GM18505 (cell line): Measurements from ENCODE around the gene NAPA.

ENCODE experiments used
- ATAC-seq: cut with Tn5 transposase; IDR thresholded peaks from one replicate; pipeline ENCODE4 v1.9.1; 2021; ENCODE audit not compliant: unreplicated experiment
- POLR2A ChIP-seq: IDR thresholded peaks from 4 replicates; pipeline ENCODE4 v1.6.1; 2011; ENCODE audit warnings: borderline replicate concordance; ENCODE audit not compliant: insufficient read depth, insufficient read length; ENCODE audit errors: extremely low read depth

NAPA gene

GRCh38 chr19:47512948-47513319, 1.9 kb downstream of the NAPA start:
- no peak for ATAC-seq
- TF ChIP-seq POLR2A: no peak

- no peak for TF ChIP-seq POLR2A
- ATAC-seq: no peak
Measured at GRCh38 chr19:47512183-47512947, 2.5 kb downstream of the NAPA start.

DNA sequence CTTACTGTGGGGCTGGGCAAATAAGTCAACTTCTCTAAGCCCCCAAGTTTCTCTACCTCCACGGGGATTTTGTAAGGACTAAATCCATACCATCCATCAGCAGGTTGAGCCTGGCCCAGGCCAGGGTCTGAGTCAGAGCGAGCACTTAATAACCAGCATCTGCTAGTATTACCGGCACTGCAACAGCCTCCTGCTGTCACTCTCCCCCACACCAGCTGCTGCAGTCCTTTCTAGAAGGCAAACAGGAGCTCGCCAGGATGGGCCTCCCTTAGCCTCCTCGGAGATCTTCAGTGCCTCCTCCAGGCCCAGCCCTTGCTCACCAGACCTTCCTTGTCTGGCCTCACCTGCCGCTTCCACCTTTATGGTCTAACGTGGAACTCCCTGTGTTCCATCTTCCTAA, 3.2 kb downstream of the NAPA start:
- no peak for ATAC-seq
- TF ChIP-seq POLR2A: no peak

- no peak for TF ChIP-seq POLR2A
- no peak for ATAC-seq
Measured at GRCh38 chr19:47511128-47511517, 3.7 kb downstream of the NAPA start.

DNA sequence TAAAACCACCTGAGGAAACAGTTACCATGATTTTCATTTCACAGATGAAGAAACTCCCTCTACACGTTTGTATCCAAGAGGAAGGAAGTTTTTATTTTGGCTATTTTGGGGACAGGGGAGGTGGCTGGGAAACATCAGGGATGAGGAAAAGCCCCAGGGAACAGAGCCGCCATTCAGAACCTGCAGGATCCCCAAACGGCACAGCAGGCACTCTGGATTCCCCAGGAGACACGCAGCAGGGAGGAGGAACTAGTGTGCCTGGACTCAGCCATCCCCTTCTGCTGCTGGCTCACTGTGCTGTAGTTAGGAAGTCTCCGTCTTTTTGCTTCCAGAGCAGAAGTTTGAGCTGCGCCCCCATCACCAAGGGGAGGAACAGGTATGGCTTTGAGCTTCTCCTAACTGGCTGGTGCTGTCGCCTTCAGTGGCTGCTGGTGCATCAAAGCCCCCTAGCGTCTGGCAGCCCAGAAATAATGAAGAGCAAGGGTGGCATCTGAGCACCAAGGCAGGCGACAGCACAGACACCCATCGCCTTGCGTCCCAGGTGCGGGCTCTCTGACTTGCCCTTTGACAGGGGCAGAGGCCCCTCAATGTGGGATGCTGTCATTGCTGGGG, 4.2 kb downstream of the NAPA start:
- TF ChIP-seq POLR2A: no peak
- ATAC-seq: no peak

DNA sequence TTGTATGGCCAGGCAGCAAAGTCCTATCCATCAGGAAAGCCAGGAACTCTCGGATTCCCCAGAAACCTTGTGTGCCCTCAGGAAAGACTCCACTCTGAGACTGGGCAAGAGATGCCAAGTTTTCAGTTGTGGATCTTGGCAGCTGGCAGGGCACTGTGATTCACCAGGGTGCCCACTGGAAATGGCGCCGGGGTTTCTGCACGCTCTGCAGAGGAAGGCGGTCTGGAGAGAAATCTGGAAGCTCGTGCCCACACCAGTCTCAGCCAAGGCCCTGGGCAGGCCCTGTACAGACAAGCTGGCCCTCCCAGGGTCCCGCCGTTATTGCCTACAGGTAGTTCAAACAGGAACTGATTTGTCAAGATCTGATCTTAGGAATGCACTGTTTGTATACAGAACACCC, 4.9 kb downstream of the NAPA start:
- no peak for TF ChIP-seq POLR2A
- no peak for ATAC-seq

DNA sequence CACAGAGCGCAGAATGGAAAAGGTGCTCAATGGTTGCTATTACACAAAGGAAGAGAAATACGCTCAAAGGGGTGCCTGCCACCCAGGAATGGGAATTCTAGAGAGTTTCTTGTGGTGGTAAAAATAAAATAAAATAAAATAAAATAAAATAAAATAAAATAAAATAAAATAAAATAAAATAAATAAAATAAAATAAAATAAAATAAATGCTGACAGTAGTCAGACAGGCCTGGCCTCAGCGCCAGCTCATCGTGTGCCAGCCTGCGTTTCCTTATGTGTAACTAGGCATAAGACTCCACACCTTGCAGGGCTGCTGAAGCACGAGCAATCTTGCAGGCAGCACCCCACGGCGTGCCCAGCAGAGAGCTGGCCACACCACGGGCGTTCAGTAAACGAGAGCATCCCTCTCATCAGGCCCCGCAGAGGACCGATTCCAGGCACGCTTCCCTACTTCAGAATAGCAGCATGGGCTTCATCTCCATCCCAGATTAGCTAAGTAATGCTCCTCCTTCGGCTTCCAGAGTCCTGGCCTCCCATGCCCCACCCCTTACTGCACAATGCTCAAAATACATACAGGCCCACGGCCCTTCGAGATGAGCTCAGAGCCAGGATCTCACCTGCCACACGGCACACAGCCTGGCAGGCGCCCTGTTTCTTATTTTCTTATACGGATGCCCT, 5.6 kb downstream of the NAPA start:
- ATAC-seq: no peak
- TF ChIP-seq POLR2A: no peak

GRCh38 chr19:47508721-47509120, 6.1 kb downstream of the NAPA start:
- ATAC-seq: no peak
- TF ChIP-seq POLR2A: no peak

- no peak for TF ChIP-seq POLR2A
- no peak for ATAC-seq
Measured at GRCh38 chr19:47507924-47508553, 6.8 kb downstream of the NAPA start.

- ATAC-seq: no peak
- no peak for TF ChIP-seq POLR2A
Measured at GRCh38 chr19:47507012-47507411, 7.9 kb downstream of the NAPA start.

DNA sequence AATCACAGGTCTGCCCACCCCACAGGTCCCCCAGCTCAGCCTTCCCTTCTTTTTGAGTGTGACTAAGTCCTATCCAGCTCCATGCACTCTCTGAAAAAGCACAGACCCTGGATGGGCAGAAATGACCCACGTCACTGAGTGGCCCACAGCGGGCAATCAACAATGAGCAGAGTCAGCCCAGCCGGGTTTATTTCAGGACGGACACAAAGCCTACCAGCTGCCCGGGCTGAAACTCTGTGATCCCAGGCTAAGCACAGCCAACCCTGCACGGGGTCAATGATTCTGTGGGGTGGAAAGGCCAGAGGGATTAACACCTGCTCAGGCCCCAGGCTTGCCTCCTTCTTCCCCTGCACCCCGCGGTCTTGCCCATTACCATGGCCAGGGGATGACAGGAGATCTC, 8.4 kb downstream of the NAPA start:
- ATAC-seq: no peak
- TF ChIP-seq POLR2A: no peak

GRCh38 chr19:47505506-47505905, 9.4 kb downstream of the NAPA start:
- ATAC-seq: no peak
- no peak for TF ChIP-seq POLR2A

- ATAC-seq: no peak
- TF ChIP-seq POLR2A: no peak
Measured at GRCh38 chr19:47503826-47504150, 11.1 kb downstream of the NAPA start.
